HEK293 (cell line): ENCODE data around the gene RNASEH2B.

ENCODE experiments used
- CTCF ChIA-PET: fragments of 350-600 bp; formaldehyde crosslinking; extraction: SDS; loops from one replicate; lab custom pipeline; 2021; ENCODE audit warnings: antibody characterized with exemption; lab: Yijun Ruan, JAX
- POLR2A ChIA-PET: fragments of 300-600 bp; formaldehyde crosslinking; extraction: SDS; loops from one replicate; lab custom pipeline; 2020; ENCODE audit warnings: antibody characterized with exemption, inconsistent platforms; lab: Yijun Ruan, JAX
- H3K27ac ChIP-seq: fragments of 200-500 bp; sonication (Bioruptor generic); 2 replicates; pipeline ENCODE4 v1.5.1; 2014; ENCODE audit warnings: low read depth, low read length, control low read depth, inconsistent platforms; ENCODE audit errors: extremely low read depth
- H3K36me3 ChIP-seq, 2 experiments: fragments of 200-500 bp in 1 of 2; sonication (Bioruptor generic) in 1 of 2; 1 replicate in 1 of 2; 2 replicates in 1 of 2; pipeline ENCODE4 v1.5.1; 2014 to 2017; ENCODE audit warnings: inconsistent platforms in 2 of 2, low read length in 2 of 2; ENCODE audit not compliant: control insufficient read depth in 2 of 2, insufficient read depth in 1 of 2
- H3K4me1 ChIP-seq: fragments of 200-500 bp; sonication (Bioruptor generic); 2 replicates; pipeline ENCODE4 v1.5.1; 2014; ENCODE audit warnings: mild to moderate bottlenecking, low read length, inconsistent platforms; ENCODE audit not compliant: control insufficient read depth, insufficient read depth
- H3K4me3 ChIP-seq: 2 replicates; pipeline ENCODE4 v1.5.1; 2011; ENCODE audit warnings: low read depth, mild to moderate bottlenecking, control low read depth, low read length, moderate library complexity
- H3K9me3 ChIP-seq: fragments of 200-500 bp; sonication (Bioruptor generic); 2 replicates; pipeline ENCODE4 v1.5.1; 2014; ENCODE audit warnings: low read depth, low read length, inconsistent platforms; ENCODE audit not compliant: control insufficient read depth, insufficient read depth
- FEZF1 ChIP-seq: fragments of 450-650 bp; formaldehyde crosslinking; IDR thresholded peaks from 2 replicates; pipeline ENCODE4 v1.5.1; 2016; ENCODE audit warnings: missing biosample characterization, missing genetic modification characterization
- SP7 ChIP-seq: fragments of 450-650 bp; formaldehyde crosslinking; IDR thresholded peaks from 2 replicates; pipeline ENCODE4 v1.5.1; 2016; ENCODE audit warnings: missing biosample characterization, missing genetic modification characterization
- TRIM28 ChIP-seq: IDR thresholded peaks from 2 replicates; pipeline ENCODE4 v1.6.1; 2011; ENCODE audit warnings: low read length, control low read depth, borderline replicate concordance
- ZBTB7A ChIP-seq: fragments of 450-650 bp; formaldehyde crosslinking; IDR thresholded peaks from 2 replicates; pipeline ENCODE4 v1.5.1; 2016; ENCODE audit warnings: low read depth, missing biosample characterization, missing genetic modification characterization
- ZFP3 ChIP-seq: fragments of 450-650 bp; formaldehyde crosslinking; IDR thresholded peaks from 2 replicates; pipeline ENCODE4 v1.5.1; 2016; ENCODE audit warnings: low read depth, missing biosample characterization, missing genetic modification characterization
- ZIC2 ChIP-seq: fragments of 450-650 bp; formaldehyde crosslinking; IDR thresholded peaks from 2 replicates; pipeline ENCODE4 v1.5.1; 2016; ENCODE audit warnings: missing biosample characterization, missing genetic modification characterization
- ZNF132 ChIP-seq: fragments of 450-650 bp; formaldehyde crosslinking; IDR thresholded peaks from 2 replicates; pipeline ENCODE4 v1.5.1; 2017; ENCODE audit warnings: missing biosample characterization, missing genetic modification characterization, borderline replicate concordance
- ZNF16 ChIP-seq: fragments of 450-650 bp; formaldehyde crosslinking; IDR thresholded peaks from 2 replicates; pipeline ENCODE4 v1.5.1; 2016; ENCODE audit warnings: low read depth, missing biosample characterization, missing genetic modification characterization
- ZNF184 ChIP-seq: fragments of 450-650 bp; IDR thresholded peaks from 2 replicates; pipeline ENCODE4 v1.5.1; 2018; ENCODE audit warnings: missing biosample characterization, mild to moderate bottlenecking, missing genetic modification characterization
- ZNF311 ChIP-seq: fragments of 450-650 bp; formaldehyde crosslinking; IDR thresholded peaks from 2 replicates; pipeline ENCODE4 v1.5.1; 2017; ENCODE audit warnings: missing biosample characterization, missing genetic modification characterization, borderline replicate concordance
- ZNF354C ChIP-seq: fragments of 450-650 bp; formaldehyde crosslinking; IDR thresholded peaks from 2 replicates; pipeline ENCODE4 v1.5.1; 2016; ENCODE audit warnings: missing biosample characterization, missing genetic modification characterization, low read depth, borderline replicate concordance
- ZNF404 ChIP-seq: fragments of 450-650 bp; formaldehyde crosslinking; IDR thresholded peaks from 2 replicates; pipeline ENCODE4 v1.5.1; 2017; ENCODE audit warnings: missing biosample characterization, missing genetic modification characterization
- ZNF48 ChIP-seq: fragments of 450-650 bp; formaldehyde crosslinking; IDR thresholded peaks from 2 replicates; pipeline ENCODE4 v1.5.1; 2016; ENCODE audit warnings: missing biosample characterization, missing genetic modification characterization
- ZNF549 ChIP-seq: fragments of 450-650 bp; IDR thresholded peaks from 2 replicates; pipeline ENCODE4 v1.5.1; 2018; ENCODE audit warnings: missing biosample characterization, missing genetic modification characterization, mild to moderate bottlenecking, inconsistent platforms, moderate library complexity
- ZNF585B ChIP-seq: fragments of 450-650 bp; formaldehyde crosslinking; IDR thresholded peaks from 2 replicates; pipeline ENCODE4 v1.5.1; 2016; ENCODE audit warnings: missing biosample characterization, missing genetic modification characterization
- ZNF600 ChIP-seq: fragments of 450-650 bp; formaldehyde crosslinking; IDR thresholded peaks from 2 replicates; pipeline ENCODE4 v1.5.1; 2016; ENCODE audit warnings: missing biosample characterization, missing genetic modification characterization
- ZNF623 ChIP-seq: fragments of 450-650 bp; formaldehyde crosslinking; IDR thresholded peaks from 2 replicates; pipeline ENCODE4 v1.5.1; 2016; ENCODE audit warnings: missing biosample characterization, missing genetic modification characterization
- ZNF701 ChIP-seq: fragments of 450-650 bp; formaldehyde crosslinking; IDR thresholded peaks from 2 replicates; pipeline ENCODE4 v1.5.1; 2016; ENCODE audit warnings: missing biosample characterization, missing genetic modification characterization
- ZNF747 ChIP-seq: fragments of 450-650 bp; formaldehyde crosslinking; IDR thresholded peaks from 2 replicates; pipeline ENCODE4 v1.5.1; 2016; ENCODE audit warnings: missing biosample characterization, missing genetic modification characterization
- ZNF792 ChIP-seq: fragments of 450-650 bp; formaldehyde crosslinking; IDR thresholded peaks from 2 replicates; pipeline ENCODE4 v1.5.1; 2016; ENCODE audit warnings: missing biosample characterization, missing genetic modification characterization
- ZNF837 ChIP-seq: fragments of 450-650 bp; formaldehyde crosslinking; IDR thresholded peaks from 2 replicates; pipeline ENCODE4 v1.5.1; 2016; ENCODE audit warnings: missing biosample characterization, missing genetic modification characterization
- ZSCAN16 ChIP-seq: fragments of 450-650 bp; formaldehyde crosslinking; IDR thresholded peaks from 2 replicates; pipeline ENCODE4 v1.5.1; 2016; ENCODE audit warnings: missing biosample characterization, missing genetic modification characterization
- TF ChIP-seq, protein P1 (sequence below): fragments of 450-650 bp; formaldehyde crosslinking; IDR thresholded peaks from 2 replicates; pipeline ENCODE4 v1.5.1; 2016; ENCODE audit warnings: missing biosample characterization, missing genetic modification characterization
- TF ChIP-seq, protein P2 (sequence below): fragments of 450-650 bp; formaldehyde crosslinking; IDR thresholded peaks from 2 replicates; pipeline ENCODE4 v1.5.1; 2016; ENCODE audit warnings: missing biosample characterization, missing genetic modification characterization
- TF ChIP-seq, protein P3 (sequence below): fragments of 450-650 bp; formaldehyde crosslinking; IDR thresholded peaks from 2 replicates; pipeline ENCODE4 v1.5.1; 2016; ENCODE audit warnings: missing biosample characterization, missing genetic modification characterization
- TF ChIP-seq, protein P4 (sequence below): fragments of 450-650 bp; formaldehyde crosslinking; IDR thresholded peaks from 2 replicates; pipeline ENCODE4 v1.5.1; 2016; ENCODE audit warnings: missing biosample characterization, missing genetic modification characterization
- TF ChIP-seq, protein P5 (sequence below): fragments of 450-650 bp; formaldehyde crosslinking; IDR thresholded peaks from 2 replicates; pipeline ENCODE4; 2016; ENCODE audit warnings: missing biosample characterization, missing genetic modification characterization
- TF ChIP-seq, protein P6 (sequence below): fragments of 450-650 bp; formaldehyde crosslinking; IDR thresholded peaks from 2 replicates; pipeline ENCODE4 v1.5.1; 2016; ENCODE audit warnings: missing biosample characterization, missing genetic modification characterization, borderline replicate concordance

Gene RNASEH2B

DNA sequence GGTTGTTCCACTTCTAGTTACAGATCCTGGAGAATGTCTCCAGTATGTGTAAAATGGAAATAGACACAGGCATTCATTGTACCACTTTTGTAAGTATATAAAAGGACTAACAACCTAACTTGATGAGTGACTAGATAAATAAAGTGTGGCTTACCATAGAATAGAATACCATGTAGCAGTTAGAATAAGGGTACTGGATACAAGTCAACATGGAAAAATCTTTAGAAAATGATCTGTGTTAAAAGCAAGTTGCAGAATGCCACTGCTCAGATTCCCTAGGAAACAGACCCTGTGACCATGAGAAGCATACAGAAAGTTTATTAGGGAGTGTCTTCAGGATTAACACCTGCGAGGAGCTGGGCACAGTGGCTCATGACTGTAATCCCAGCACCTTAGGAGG lies 25.9 kb upstream of the RNASEH2B start (continued):
- no peak for TF ChIP-seq ZFP3 (tag by site-specific recombination)
- no peak for TF ChIP-seq ZNF837 (tag by site-specific recombination)
- no peak for TF ChIP-seq SP7 (tag by site-specific recombination)
- TF ChIP-seq ZNF623 (tag by site-specific recombination), result no peak
- TF ChIP-seq ZIC2 (tag by site-specific recombination), result no peak
- TF ChIP-seq ZNF600 (tag by site-specific recombination), result no peak
- TF ChIP-seq, protein P1, sequence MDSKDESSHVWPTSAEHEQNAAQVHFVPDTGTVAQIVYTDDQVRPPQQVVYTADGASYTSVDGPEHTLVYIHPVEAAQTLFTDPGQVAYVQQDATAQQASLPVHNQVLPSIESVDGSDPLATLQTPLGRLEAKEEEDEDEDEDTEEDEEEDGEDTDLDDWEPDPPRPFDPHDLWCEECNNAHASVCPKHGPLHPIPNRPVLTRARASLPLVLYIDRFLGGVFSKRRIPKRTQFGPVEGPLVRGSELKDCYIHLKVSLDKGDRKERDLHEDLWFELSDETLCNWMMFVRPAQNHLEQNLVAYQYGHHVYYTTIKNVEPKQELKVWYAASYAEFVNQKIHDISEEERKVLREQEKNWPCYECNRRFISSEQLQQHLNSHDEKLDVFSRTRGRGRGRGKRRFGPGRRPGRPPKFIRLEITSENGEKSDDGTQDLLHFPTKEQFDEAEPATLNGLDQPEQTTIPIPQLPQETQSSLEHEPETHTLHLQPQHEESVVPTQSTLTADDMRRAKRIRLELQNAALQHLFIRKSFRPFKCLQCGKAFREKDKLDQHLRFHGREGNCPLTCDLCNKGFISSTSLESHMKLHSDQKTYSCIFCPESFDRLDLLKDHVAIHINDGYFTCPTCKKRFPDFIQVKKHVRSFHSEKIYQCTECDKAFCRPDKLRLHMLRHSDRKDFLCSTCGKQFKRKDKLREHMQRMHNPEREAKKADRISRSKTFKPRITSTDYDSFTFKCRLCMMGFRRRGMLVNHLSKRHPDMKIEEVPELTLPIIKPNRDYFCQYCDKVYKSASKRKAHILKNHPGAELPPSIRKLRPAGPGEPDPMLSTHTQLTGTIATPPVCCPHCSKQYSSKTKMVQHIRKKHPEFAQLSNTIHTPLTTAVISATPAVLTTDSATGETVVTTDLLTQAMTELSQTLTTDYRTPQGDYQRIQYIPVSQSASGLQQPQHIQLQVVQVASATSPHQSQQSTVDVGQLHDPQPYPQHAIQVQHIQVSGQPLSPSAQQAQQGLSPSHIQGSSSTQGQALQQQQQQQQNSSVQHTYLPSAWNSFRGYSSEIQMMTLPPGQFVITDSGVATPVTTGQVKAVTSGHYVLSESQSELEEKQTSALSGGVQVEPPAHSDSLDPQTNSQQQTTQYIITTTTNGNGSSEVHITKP (tag by site-specific recombination), result no peak
- TF ChIP-seq, protein P2, sequence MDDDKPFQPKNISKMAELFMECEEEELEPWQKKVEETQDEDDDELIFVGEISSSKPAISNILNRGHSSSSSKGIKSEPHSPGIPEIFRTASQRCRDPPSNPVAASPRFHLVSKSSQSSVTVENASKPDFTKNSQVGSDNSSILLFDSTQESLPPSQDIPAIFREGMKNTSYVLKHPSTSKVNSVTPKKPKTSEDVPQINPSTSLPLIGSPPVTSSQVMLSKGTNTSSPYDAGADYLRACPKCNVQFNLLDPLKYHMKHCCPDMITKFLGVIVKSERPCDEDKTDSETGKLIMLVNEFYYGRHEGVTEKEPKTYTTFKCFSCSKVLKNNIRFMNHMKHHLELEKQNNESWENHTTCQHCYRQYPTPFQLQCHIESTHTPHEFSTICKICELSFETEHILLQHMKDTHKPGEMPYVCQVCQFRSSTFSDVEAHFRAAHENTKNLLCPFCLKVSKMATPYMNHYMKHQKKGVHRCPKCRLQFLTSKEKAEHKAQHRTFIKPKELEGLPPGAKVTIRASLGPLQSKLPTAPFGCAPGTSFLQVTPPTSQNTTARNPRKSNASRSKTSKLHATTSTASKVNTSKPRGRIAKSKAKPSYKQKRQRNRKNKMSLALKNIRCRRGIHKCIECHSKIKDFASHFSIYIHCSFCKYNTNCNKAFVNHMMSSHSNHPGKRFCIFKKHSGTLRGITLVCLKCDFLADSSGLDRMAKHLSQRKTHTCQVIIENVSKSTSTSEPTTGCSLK (tag by site-specific recombination), result no peak
- TF ChIP-seq ZNF747, result no peak
- TF ChIP-seq ZSCAN16, result no peak
- TF ChIP-seq ZBTB7A, result no peak
- TF ChIP-seq ZNF354C, result no peak

DNA sequence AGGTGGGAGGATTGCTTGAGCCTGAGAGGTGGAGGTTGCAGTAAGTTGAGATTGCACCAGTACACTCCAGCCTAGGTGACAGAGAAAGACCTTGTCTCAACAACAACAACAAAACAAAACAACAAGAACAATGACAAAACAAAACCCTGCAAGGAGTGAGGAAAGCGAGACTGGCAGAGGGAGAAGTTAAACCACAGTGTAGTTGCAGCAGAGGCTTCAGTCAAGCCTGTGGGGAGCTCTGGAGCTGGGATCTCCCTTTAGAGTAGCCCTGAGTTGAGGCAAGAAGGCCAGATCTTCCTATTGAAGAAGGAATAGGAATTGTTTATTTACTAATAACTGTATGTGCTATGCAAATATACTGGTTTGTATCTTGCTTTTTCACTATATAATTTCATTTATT lies 25.3 kb upstream of the RNASEH2B start:
- H3K9me3 ChIP-seq, result no peaks in the 10 kb centered on the region
- POLR2A ChIA-PET, result no interaction called here
- no peak overlapping the region for H3K27ac ChIP-seq
- no peaks in the 10 kb centered on the region for H3K4me1 ChIP-seq
- no peak overlapping the region for H3K4me3 ChIP-seq
- H3K36me3 ChIP-seq, result no peaks in the 10 kb centered on the region
- CTCF ChIA-PET, result no interaction called here
- TF ChIP-seq TRIM28 (no peak), ZNF701 (no peak), ZNF16 (tag by site-specific recombination) (no peak), ZNF585B (no peak), ZNF623 (tag by site-specific recombination) (no peak), ZNF404 (tag by site-specific recombination) (no peak), ZNF792 (no peak), ZNF184 (tag by site-specific recombination) (no peak), ZNF48 (no peak), ZNF132 (tag by site-specific recombination) (no peak), ZNF549 (tag by site-specific recombination) (no peak), ZNF311 (tag by site-specific recombination) (no peak), FEZF1 (no peak)
- TF ChIP-seq, protein P3, sequence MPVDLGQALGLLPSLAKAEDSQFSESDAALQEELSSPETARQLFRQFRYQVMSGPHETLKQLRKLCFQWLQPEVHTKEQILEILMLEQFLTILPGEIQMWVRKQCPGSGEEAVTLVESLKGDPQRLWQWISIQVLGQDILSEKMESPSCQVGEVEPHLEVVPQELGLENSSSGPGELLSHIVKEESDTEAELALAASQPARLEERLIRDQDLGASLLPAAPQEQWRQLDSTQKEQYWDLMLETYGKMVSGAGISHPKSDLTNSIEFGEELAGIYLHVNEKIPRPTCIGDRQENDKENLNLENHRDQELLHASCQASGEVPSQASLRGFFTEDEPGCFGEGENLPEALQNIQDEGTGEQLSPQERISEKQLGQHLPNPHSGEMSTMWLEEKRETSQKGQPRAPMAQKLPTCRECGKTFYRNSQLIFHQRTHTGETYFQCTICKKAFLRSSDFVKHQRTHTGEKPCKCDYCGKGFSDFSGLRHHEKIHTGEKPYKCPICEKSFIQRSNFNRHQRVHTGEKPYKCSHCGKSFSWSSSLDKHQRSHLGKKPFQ, result no peak
- TF ChIP-seq, protein P4, sequence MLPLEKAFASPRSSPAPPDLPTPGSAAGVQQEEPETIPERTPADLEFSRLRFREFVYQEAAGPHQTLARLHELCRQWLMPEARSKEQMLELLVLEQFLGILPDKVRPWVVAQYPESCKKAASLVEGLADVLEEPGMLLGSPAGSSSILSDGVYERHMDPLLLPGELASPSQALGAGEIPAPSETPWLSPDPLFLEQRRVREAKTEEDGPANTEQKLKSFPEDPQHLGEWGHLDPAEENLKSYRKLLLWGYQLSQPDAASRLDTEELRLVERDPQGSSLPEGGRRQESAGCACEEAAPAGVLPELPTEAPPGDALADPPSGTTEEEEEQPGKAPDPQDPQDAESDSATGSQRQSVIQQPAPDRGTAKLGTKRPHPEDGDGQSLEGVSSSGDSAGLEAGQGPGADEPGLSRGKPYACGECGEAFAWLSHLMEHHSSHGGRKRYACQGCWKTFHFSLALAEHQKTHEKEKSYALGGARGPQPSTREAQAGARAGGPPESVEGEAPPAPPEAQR (tag by site-specific recombination), result no peak
- TF ChIP-seq, protein P5, sequence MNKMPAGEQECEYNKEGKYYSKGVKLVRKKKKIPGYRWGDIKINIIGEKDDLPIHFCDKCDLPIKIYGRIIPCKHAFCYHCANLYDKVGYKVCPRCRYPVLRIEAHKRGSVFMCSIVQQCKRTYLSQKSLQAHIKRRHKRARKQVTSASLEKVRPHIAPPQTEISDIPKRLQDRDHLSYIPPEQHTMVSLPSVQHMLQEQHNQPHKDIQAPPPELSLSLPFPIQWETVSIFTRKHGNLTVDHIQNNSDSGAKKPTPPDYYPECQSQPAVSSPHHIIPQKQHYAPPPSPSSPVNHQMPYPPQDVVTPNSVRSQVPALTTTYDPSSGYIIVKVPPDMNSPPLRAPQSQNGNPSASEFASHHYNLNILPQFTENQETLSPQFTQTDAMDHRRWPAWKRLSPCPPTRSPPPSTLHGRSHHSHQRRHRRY (tag by site-specific recombination), result no peak
- TF ChIP-seq, protein P6, sequence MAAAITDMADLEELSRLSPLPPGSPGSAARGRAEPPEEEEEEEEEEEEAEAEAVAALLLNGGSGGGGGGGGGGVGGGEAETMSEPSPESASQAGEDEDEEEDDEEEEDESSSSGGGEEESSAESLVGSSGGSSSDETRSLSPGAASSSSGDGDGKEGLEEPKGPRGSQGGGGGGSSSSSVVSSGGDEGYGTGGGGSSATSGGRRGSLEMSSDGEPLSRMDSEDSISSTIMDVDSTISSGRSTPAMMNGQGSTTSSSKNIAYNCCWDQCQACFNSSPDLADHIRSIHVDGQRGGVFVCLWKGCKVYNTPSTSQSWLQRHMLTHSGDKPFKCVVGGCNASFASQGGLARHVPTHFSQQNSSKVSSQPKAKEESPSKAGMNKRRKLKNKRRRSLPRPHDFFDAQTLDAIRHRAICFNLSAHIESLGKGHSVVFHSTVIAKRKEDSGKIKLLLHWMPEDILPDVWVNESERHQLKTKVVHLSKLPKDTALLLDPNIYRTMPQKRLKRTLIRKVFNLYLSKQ (tag by site-specific recombination), result no peak
